Effector memory CD8-positive, alpha-beta T cell (primary cell): ENCODE measurements around the gene EGFLAM.

Experiments
- ATAC-seq: fragments of 150-1000 bp; cut with Tn5 transposase; replicated peaks from 2 replicates; pipeline ENCODE4 v1.10.0; 2021; ENCODE audit warnings: mild to moderate bottlenecking, moderate library complexity
- DNase-seq, 3 experiments: peaks; one replicate each; pipeline ENCODE4 v3.0.0; 2021
- H3K27ac Mint-ChIP-seq, 2 donors: one replicate each; pipeline ENCODE4 v1.8.0; 2022; ENCODE audit warnings: mild to moderate bottlenecking in 2 of 2, mixed read lengths in 2 of 2, moderate library complexity in 2 of 2
- H3K27me3 Mint-ChIP-seq, 2 donors: one replicate each; pipeline ENCODE4 v1.8.0; 2022; ENCODE audit warnings: mixed read lengths in 2 of 2
- H3K36me3 Mint-ChIP-seq: one replicate; pipeline ENCODE4 v1.8.0; 2022; ENCODE audit warnings: mild to moderate bottlenecking, moderate library complexity, mixed read lengths; ENCODE audit not compliant: insufficient read depth
- H3K4me1 Mint-ChIP-seq, 2 donors: one replicate each; pipeline ENCODE4 v1.8.0; 2022; ENCODE audit warnings: low read depth in 2 of 2, mixed read lengths in 2 of 2
- H3K4me3 Mint-ChIP-seq, 2 donors: one replicate each; pipeline ENCODE4 v1.8.0; 2022; ENCODE audit warnings: mild to moderate bottlenecking in 2 of 2, mixed read lengths in 2 of 2, moderate library complexity in 2 of 2
- H3K9me3 Mint-ChIP-seq, 2 donors: one replicate each; pipeline ENCODE4 v1.8.0; 2022; ENCODE audit warnings: mixed read lengths in 2 of 2

The EGFLAM gene

DNA sequence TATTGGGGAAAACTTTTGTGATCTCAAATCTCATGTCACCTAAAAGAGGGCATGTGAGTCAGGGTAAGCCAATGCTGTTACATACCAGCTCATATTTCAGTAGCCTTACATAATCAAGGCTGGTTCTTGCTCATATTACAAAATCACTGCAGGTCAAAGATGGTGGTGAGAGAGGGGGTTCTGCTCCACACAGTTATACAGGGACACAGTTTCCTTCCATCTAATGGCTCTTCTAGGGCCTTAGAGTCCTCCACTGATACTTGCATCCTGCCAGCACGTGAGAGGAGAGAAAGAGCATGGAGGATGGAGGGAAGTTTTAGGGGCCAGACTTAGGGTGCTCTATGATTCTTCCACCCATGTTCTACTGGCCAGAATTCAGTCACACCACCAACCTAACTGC lies 168.1 kb downstream of the EGFLAM start:
- Mint-ChIP-seq H3K27me3 (peaks cover 24 to 65% of the 10 kb centered on the region in 2 donors), H3K27ac (no peak overlapping the region), H3K4me1 (peaks cover 0 to 6% of the 10 kb centered on the region in 2 donors), H3K9me3 (no peaks in the 10 kb centered on the region), H3K4me3 (no peak overlapping the region), H3K36me3 (no peaks in the 10 kb centered on the region)
- DNase-seq: no peak
- no peak for ATAC-seq

DNA sequence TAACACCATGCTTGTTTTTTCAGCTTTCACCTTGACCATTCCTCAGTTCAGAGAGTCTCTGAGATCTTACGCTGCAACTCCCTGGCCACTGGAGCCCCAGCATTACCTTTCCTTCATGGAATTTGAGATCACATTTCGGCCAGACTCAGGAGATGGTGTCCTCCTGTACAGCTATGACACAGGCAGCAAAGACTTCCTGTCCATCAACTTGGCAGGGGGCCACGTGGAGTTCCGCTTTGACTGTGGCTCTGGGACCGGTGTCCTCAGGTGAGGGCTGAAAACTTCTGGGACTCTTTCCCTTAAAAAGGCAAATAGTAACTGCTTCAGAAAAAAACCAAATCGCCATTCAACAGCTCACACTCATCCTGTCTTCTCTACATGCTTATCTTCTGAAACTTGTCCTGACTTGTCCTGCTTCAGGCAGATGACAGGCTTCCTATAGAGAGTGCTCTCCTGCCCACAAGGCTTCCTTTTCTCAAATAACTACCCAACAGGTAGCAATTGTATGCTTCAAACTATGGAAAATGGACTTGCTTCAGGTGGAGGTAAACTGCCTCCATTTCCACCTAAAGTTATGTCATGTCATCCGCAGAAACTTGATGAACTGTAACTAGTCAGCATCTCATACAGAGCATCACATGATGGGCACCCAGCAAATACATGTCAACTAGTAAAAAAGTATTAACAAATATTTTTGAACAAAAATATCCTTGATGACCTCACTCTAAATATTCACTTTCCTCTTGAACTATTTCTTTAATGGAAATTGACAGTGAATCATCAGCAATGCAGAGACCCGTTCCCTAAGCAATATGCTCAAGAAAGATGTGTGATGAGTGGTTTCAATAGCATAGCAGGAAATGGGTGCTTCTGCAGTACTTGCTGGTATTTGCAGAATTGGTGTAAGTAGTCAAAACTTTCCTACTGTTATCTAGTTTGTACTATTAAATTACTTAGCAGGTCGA lies 168.9 kb downstream of the EGFLAM start:
- Mint-ChIP-seq H3K9me3 (no peaks in the 10 kb centered on the region), H3K27ac (no peak overlapping the region), H3K4me1 (peaks cover 0 to 6% of the 10 kb centered on the region in 2 donors), H3K4me3 (no peak overlapping the region), H3K36me3 (no peaks in the 10 kb centered on the region), H3K27me3 (peaks cover 25 to 65% of the 10 kb centered on the region in 2 donors)
- ATAC-seq (no peak), DNase-seq (no peak)

DNA sequence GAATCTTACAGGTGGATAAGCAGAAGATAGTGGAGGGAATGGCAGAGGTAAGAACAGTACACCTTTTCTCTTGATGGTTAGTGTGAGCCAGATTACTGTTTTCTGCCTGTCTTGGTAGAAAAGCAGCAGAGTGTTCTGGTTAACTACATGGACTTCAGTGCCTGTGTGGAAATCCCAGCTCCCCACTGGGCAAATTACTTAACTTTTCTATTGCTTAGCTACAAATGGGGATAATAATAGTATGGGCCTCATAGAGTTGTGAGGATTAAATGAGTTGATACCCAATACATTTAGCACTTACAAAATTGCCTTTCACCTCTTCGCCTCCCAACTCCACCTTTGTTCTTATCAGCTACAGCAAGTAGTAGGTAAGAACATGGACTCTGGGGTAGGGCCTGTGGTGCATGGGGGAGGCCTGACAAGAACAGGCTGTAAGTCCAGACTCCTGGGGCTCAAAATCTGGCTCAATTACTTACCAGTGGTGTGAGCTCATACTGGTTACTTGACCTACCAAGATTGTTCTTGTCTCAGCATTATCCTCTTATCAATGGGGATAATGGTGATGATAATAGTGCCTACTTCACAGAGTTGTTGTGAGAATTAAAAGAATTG lies 173.0 kb downstream of the EGFLAM start:
- Mint-ChIP-seq H3K27ac (no peak overlapping the region), H3K27me3 (peaks cover 24 to 72% of the 10 kb centered on the region in 2 donors), H3K9me3 (no peaks in the 10 kb centered on the region), H3K4me1 (peaks cover 0 to 6% of the 10 kb centered on the region in 2 donors), H3K36me3 (no peaks in the 10 kb centered on the region), H3K4me3 (no peak overlapping the region)
- DNase-seq (no peak), ATAC-seq (no peak)

DNA sequence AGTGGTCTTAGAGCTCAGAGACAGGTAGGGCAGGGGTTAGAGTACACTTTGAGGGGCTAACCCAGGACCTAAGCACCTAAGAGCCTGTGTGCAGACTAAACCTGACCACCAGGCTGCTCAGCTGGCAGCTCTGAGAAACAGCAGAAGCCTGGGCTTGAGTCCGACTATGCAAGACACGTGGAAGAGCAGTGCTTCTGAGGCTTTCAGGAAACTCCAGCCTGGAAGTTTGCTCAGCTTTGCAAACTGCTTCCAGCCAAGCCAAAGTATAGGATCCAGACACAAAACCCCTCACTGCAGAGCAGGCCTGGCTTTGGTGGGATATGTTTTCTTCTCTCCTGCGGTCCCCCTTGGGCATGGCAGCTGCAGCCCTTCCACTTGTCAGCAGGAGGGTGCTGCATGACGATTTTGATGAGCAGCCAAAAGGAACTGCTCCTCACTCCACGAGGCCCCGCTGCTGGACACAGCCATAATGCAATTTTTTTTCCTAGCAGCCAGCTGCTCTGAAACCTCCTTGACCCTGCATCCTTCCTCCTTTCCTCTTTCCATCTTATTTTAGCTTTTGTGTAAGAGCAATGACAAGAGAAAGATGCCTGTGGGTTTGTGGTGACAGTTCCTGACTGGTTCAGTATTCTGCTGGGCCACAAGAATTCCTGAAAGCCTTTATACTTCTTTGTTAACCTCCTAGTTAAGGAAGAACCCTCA lies 175.0 kb downstream of the EGFLAM start:
- H3K4me3 Mint-ChIP-seq: no peak overlapping the region
- no peak overlapping the region for H3K27ac Mint-ChIP-seq
- H3K4me1 Mint-ChIP-seq: no peaks in the 10 kb centered on the region
- ATAC-seq (no peak), DNase-seq (no peak)
- no peaks in the 10 kb centered on the region for H3K9me3 Mint-ChIP-seq
- H3K36me3 Mint-ChIP-seq: no peaks in the 10 kb centered on the region
- H3K27me3 Mint-ChIP-seq: peaks cover 33 to 73% of the 10 kb centered on the region in 2 donors

DNA sequence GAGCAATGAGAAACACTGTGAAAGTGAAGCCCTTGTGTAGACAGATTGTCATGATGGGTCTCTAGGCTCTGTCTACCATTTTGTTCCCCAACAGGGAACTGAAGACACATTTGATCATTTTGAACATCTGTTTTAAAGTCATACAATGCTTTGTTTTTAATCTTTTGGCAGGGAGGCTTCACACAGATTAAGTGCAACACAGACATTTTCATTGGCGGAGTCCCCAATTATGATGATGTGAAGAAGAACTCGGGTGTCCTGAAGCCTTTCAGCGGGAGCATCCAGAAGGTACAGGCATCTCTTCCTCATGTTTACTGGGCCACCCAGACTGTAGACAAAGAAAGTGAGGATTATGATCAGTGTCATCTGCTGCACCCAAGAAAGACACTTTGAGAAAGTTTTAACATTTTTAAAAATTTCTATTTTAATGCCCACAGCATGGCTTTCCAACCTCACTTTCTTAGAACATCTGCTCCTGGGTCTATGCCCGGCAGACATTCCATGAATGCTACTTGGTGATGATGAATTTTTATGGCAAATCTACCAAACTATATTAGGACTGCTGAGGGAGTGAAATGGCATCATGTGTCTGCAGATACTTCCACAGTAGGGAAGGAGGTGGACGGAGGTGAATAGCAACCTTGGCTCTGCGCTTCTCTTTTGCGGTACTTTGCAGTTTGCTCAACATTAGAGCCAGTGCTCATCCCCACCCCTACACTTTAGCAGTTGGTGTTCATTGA lies 176.8 kb downstream of the EGFLAM start:
- ATAC-seq (no peak), DNase-seq (no peak)
- H3K4me3 Mint-ChIP-seq: no peak overlapping the region
- peaks cover 34 to 82% of the 10 kb centered on the region in 2 donors for H3K27me3 Mint-ChIP-seq
- H3K27ac Mint-ChIP-seq: no peak overlapping the region
- H3K9me3 Mint-ChIP-seq: no peaks in the 10 kb centered on the region
- no peaks in the 10 kb centered on the region for H3K4me1 Mint-ChIP-seq
- no peaks in the 10 kb centered on the region for H3K36me3 Mint-ChIP-seq

DNA sequence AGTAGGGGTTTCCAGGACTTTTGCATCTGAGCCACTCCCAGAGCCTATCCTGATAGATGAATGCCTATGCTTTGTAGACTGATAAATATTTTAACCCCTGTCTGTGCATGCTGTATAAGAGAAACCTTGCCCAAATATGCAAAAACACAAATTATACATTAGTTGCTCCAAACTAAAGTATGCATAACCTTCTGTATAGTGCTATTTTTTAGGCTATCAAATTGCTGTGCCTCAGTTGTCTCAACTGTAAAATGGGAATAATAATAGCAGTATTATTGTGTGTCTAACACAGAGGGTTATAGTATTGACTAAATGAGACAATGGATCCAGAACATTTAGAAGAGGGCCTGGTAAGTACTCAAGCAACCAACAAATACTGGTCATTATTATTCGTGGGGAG lies 180.4 kb downstream of the EGFLAM start:
- H3K36me3 Mint-ChIP-seq: no peaks in the 10 kb centered on the region
- no peak for DNase-seq
- ATAC-seq: no peak
- no peak overlapping the region for H3K27ac Mint-ChIP-seq
- H3K27me3 Mint-ChIP-seq: peaks cover 23 to 67% of the 10 kb centered on the region in 2 donors
- H3K9me3 Mint-ChIP-seq: no peaks in the 10 kb centered on the region
- H3K4me1 Mint-ChIP-seq: no peaks in the 10 kb centered on the region
- H3K4me3 Mint-ChIP-seq: no peak overlapping the region

DNA sequence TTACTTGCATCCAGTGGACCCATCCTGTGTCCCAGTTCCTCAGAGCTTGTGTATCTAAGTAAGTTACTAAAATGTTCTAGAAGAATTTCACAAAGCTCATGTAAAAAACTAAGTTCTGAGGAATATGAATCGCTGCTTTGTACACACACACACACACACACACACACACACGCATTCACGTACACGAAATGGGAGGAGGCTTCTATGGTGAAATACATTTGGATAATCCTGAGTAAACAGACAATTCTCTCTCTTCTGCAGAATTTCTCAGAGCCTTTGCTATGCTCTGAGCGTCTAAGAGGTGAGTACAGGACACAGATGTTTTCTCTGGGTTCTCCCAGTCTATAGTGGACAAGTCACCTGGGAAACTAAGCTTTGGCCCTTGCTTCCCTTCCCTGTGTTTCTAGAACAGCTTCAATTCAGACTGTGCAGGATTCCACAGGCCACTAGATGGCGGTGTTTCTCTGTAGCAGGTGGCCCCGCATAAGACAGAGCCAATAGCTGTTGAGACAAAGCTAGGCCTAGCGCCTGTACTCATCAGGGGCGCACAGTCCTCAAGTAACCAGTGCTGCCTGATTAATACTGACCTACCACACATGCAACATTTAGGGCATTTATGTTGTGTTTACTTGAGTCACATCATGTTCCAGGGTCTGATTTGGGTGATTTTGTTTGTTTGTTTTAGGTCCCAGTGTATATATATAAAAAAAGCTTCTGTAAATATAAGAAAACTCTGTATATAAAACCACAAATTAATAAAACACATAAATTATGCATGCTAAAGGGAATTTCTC lies 183.3 kb downstream of the EGFLAM start:
- no peak overlapping the region for H3K27ac Mint-ChIP-seq
- no peak overlapping the region for H3K4me3 Mint-ChIP-seq
- H3K27me3 Mint-ChIP-seq: peaks cover 25 to 61% of the 10 kb centered on the region in 2 donors

DNA sequence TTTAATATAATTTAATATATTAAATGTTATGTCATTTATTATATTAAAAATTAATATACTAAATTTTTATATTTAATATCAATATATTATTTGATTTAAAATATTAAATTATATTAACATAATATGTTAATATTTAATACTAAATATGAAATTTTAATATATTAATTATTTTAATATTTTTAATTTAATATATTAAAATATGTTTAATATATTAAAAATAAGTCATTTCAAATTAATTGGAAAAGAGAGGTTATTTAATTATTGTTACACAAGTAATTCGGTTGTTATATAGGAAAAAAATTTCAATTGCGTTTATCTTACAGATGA lies 183.9 kb downstream of the EGFLAM start:
- Mint-ChIP-seq H3K27ac (no peak overlapping the region), H3K9me3 (no peaks in the 10 kb centered on the region), H3K36me3 (no peaks in the 10 kb centered on the region), H3K4me3 (no peak overlapping the region), H3K27me3 (peaks cover 25 to 61% of the 10 kb centered on the region in 2 donors), H3K4me1 (peaks cover 0 to 5% of the 10 kb centered on the region in 2 donors)
- DNase-seq (no peak), ATAC-seq (no peak)

More for the DNA sequence above, 183.3 kb downstream of the EGFLAM start:
- ATAC-seq (peak; percentile 100), DNase-seq (peak; percentile 76 to 78 (median 76))
- peaks cover 0 to 5% of the 10 kb centered on the region in 2 donors for H3K4me1 Mint-ChIP-seq
- H3K9me3 Mint-ChIP-seq: no peaks in the 10 kb centered on the region
- H3K36me3 Mint-ChIP-seq: no peaks in the 10 kb centered on the region

DNA sequence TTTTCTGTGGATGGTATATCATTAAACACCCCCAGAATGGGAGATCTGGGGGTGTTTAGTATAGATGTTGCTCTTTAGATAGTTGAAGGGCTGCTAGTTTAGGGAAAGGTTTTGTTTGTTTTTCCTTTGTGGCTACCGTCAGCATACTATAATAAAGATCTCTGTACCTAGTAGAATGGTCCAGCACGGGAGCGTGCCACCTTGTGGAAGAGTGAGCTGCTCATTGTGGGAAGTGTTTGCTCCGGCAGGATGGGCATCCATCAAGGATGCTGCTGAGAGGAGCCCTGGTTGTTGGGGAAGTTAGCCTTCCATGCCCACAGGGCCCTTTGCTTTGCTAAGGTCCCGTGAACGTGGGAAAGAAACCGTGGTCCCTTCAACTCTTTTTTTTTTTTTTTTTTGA lies 185.0 kb downstream of the EGFLAM start:
- Mint-ChIP-seq H3K36me3 (no peaks in the 10 kb centered on the region), H3K9me3 (no peaks in the 10 kb centered on the region), H3K4me1 (peaks cover 0 to 5% of the 10 kb centered on the region in 2 donors), H3K4me3 (no peak overlapping the region), H3K27me3 (peaks cover 32 to 69% of the 10 kb centered on the region in 2 donors), H3K27ac (no peak overlapping the region)
- ATAC-seq (no peak), DNase-seq (no peak)

DNA sequence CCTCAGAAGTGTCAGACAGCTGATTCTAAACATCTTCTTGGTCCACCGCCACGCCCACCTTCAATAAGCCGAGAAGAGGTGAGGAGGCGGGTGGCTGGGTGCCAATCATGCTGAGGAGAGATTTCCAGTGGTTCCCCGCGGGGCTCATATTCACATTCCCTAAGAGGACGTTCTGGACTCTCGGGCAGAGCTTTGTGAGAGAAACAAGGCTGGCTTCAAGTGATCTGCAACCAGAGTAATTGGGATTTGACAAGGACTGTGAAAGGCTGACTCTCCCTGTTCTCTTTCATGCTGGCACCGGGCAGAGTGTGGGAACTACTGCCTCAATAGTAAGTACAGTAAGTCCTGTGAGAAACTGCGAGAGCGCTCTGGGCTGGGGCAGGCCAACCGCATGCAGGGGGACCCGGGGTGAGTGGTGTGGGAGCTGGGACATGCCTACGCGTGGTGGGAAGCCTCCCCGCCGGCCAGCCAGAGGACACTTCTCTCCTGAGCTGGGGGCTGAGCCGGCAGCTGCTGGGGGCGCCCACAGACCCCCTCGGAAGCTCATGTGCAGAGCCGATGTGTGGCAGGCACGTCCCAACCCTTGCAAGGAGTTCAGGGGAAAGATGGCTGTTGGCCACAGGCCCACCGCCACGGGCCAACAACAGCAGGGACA lies 187.1 kb downstream of the EGFLAM start:
- no peak for ATAC-seq
- Mint-ChIP-seq H3K4me3 (no peak overlapping the region), H3K36me3 (no peaks in the 10 kb centered on the region), H3K27me3 (peaks cover 43 to 70% of the 10 kb centered on the region in 2 donors), H3K9me3 (no peaks in the 10 kb centered on the region), H3K4me1 (peaks cover 0 to 6% of the 10 kb centered on the region in 2 donors), H3K27ac (no peak overlapping the region)
- no peak for DNase-seq

DNA sequence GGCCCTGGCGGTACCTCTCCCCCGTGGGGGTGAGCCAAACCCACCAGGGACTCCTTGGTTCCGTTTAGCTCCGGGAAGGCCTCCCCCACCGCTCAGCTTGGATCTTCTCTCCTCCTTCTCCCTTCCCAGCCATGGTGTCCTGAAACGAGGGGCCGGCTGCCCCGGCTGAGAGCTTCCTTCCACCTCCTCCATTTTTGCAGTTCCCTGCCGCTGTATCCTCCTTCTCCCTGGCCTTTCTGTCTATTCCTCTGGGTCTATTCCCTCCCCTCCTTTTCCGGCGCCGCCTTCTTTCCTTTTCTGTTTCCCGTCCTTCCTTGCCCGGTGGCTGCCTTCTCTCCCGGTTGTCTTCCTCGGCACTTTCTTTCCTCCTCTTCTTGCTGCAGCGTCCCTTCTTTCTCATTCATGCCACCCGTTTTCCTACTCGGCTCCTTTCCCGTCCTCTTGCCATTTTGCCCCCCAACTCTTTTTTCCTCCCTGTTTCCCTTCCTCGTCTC lies 187.7 kb downstream of the EGFLAM start:
- Mint-ChIP-seq H3K27ac (no peak overlapping the region), H3K36me3 (no peaks in the 10 kb centered on the region), H3K4me3 (no peak overlapping the region), H3K27me3 (peaks cover 48 to 70% of the 10 kb centered on the region in 2 donors), H3K9me3 (no peaks in the 10 kb centered on the region), H3K4me1 (peaks cover 2 to 12% of the 10 kb centered on the region in 2 donors)
- DNase-seq (no peak), ATAC-seq (no peak)

DNA sequence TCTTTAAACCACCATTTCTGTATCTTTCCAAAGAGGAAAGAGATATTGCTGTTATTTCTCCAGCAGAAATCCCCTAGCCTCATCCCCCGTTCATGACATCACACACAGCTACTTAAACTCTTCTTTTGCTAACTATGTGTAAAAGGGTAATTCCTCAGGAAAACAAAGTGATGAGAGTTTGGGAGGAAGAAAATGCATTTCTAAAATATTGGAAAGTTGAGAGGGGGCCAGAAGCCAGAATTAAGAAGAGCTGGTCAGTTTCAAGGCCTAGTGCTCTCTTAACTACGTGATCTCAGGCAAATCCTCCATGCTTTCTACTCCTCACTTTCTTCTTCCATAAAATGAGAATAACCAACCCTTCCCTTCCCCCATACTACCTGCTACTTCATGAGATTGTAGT lies 188.7 kb downstream of the EGFLAM start:
- DNase-seq (no peak), ATAC-seq (no peak)
- no peak overlapping the region for H3K27ac Mint-ChIP-seq
- no peak overlapping the region for H3K4me3 Mint-ChIP-seq
- H3K36me3 Mint-ChIP-seq: no peaks in the 10 kb centered on the region
- H3K27me3 Mint-ChIP-seq: peaks cover 53 to 67% of the 10 kb centered on the region in 2 donors
- H3K9me3 Mint-ChIP-seq: no peaks in the 10 kb centered on the region
- H3K4me1 Mint-ChIP-seq: peaks cover 2 to 13% of the 10 kb centered on the region in 2 donors
